OCI-LY7 (cell line): Measurements from ENCODE around the gene ING1.
"Not testable (repeated sequence)": the region's sequence is repeated elsewhere in the genome, so short reads cannot be mapped to it uniquely, and the experiment has no call there.

Experiments
- EZH2phosphoT487 ChIP-seq: fragments of 200-600 bp; sonication (generic); IDR thresholded peaks from 2 replicates; pipeline ENCODE4 v1.6.1; 2018; ENCODE audit warnings: low read depth, borderline replicate concordance, mild to moderate bottlenecking, mixed run types, antibody characterized with exemption, low read length, moderate library complexity, mixed read lengths
- TF ChIP-seq, protein P1 (sequence below): fragments of 200-600 bp; sonication (generic); conservative IDR thresholded peaks from 2 replicates; pipeline ENCODE4 v1.5.1; 2014; ENCODE audit warnings: mild to moderate bottlenecking, antibody characterized with exemption, low read length, moderate library complexity, mixed read lengths

DNA sequence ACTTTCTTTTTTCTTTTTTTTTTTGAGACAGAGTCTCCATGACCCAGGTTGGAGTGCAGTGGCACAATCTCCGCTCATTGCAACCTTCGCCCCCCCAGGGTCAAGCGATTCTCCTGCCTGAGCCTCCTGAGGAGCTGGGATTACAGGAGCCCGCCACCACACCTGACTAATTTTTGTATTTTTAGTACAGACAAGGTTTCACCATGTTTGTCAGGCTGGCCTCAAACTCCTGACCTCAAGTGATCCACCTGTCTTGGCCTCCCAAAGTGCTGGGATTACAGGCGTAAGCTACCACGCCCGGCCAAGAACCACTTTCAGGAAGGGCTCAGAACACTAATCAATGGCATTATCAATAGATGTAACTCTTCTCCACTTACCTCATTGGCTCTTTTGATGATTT lies 12.4 kb upstream of the ING1 start:
- TF ChIP-seq, protein P1, sequence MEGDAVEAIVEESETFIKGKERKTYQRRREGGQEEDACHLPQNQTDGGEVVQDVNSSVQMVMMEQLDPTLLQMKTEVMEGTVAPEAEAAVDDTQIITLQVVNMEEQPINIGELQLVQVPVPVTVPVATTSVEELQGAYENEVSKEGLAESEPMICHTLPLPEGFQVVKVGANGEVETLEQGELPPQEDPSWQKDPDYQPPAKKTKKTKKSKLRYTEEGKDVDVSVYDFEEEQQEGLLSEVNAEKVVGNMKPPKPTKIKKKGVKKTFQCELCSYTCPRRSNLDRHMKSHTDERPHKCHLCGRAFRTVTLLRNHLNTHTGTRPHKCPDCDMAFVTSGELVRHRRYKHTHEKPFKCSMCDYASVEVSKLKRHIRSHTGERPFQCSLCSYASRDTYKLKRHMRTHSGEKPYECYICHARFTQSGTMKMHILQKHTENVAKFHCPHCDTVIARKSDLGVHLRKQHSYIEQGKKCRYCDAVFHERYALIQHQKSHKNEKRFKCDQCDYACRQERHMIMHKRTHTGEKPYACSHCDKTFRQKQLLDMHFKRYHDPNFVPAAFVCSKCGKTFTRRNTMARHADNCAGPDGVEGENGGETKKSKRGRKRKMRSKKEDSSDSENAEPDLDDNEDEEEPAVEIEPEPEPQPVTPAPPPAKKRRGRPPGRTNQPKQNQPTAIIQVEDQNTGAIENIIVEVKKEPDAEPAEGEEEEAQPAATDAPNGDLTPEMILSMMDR = not testable (repeated sequence)
- TF ChIP-seq EZH2phosphoT487 = not testable (repeated sequence)
